Right lobe of liver (tissue), 4 donors: ENCODE results near the gene KMT5C.

Experiments used
- POLR2A ChIP-seq: fragments of 450-650 bp; IDR thresholded peaks from one replicate; pipeline ENCODE4 v1.6.1; 2017; ENCODE audit warnings: antibody characterized with exemption, mild to moderate bottlenecking
- TF ChIP-seq, protein P1 (sequence below), 4 donors: fragments of 200-600 bp in 3 of 4; fragments of 450-650 bp in 1 of 4; IDR thresholded peaks; one replicate each; pipeline versions ENCODE4 v1.5.1 to v1.8.0; 2016 to 2022; ENCODE audit warnings: antibody characterized with exemption in 4 of 4, mild to moderate bottlenecking in 2 of 4
- donor health status: DM: no; HTN: no; CAD: no.
- donor health status: DM: no; HTN: no; CAD: no.
- donor health status: DM: no; HTN: yes; CAD: no.

- TF ChIP-seq, protein P1, sequence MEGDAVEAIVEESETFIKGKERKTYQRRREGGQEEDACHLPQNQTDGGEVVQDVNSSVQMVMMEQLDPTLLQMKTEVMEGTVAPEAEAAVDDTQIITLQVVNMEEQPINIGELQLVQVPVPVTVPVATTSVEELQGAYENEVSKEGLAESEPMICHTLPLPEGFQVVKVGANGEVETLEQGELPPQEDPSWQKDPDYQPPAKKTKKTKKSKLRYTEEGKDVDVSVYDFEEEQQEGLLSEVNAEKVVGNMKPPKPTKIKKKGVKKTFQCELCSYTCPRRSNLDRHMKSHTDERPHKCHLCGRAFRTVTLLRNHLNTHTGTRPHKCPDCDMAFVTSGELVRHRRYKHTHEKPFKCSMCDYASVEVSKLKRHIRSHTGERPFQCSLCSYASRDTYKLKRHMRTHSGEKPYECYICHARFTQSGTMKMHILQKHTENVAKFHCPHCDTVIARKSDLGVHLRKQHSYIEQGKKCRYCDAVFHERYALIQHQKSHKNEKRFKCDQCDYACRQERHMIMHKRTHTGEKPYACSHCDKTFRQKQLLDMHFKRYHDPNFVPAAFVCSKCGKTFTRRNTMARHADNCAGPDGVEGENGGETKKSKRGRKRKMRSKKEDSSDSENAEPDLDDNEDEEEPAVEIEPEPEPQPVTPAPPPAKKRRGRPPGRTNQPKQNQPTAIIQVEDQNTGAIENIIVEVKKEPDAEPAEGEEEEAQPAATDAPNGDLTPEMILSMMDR (IDR thresholded peaks at IDR 0.05) = no peak
- no peak for TF ChIP-seq POLR2A
These were observed 3.6 kb upstream of the KMT5C start for GRCh38 chr19:55336101-55336500.
